Measurements from ENCODE around the gene TNS1.

DNA sequence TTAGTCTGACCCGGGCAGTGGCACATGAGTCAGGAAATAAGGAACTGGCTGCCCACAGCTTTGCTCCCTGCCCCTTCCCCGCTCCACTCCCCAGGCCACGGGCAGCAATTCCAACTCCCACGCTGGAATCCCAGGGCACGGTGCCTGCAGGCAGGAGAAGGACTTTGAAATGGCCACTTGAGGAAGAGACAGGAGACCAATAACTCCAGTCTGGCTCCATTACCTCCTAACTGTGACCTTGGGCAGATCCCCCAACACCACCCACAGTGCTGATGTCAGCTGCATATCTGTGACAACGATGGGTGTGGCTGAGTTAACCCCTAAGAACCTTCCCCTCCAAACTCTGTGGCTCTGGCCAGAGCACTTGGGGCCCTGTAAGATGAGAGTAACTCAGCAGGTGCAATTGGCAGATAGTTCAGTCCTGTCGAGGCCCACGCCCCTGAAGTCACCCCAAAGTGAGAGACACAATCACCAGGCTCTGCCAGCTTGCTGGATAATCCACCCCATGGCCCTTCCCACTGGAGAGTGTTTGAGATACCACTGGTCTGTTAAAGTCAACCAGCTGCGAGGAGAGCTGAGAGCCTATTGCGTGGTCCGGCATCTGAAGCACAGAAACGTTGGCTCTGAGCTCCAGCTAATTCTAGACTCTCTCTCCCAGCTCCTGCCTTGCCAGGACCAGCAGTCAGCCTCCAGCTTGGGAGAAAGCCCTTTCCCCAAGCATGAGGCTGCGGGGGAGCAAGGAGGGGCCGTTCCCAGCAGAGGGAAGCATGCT is 175.2 kb downstream of the TNS1 start:
- no peak for TF ChIP-seq BHLHE40 (IDR thresholded peaks at IDR 0.05; ENCODE audit: low read length)
- no peak for TF ChIP-seq KAT2B (IDR thresholded peaks at IDR 0.05; ENCODE audit: low read depth, low read length)
- TF ChIP-seq, protein P1, sequence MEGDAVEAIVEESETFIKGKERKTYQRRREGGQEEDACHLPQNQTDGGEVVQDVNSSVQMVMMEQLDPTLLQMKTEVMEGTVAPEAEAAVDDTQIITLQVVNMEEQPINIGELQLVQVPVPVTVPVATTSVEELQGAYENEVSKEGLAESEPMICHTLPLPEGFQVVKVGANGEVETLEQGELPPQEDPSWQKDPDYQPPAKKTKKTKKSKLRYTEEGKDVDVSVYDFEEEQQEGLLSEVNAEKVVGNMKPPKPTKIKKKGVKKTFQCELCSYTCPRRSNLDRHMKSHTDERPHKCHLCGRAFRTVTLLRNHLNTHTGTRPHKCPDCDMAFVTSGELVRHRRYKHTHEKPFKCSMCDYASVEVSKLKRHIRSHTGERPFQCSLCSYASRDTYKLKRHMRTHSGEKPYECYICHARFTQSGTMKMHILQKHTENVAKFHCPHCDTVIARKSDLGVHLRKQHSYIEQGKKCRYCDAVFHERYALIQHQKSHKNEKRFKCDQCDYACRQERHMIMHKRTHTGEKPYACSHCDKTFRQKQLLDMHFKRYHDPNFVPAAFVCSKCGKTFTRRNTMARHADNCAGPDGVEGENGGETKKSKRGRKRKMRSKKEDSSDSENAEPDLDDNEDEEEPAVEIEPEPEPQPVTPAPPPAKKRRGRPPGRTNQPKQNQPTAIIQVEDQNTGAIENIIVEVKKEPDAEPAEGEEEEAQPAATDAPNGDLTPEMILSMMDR (IDR thresholded peaks at IDR 0.05 in 2 of 3, conservative IDR thresholded peaks at IDR 0.05 in 1 of 3; ENCODE audit: insufficient read depth in 2 of 3, low read depth in 1 of 3, low read length in 3 of 3): no peak
- TF ChIP-seq PTRF (tag; IDR thresholded peaks at IDR 0.05): no peak
- TF ChIP-seq, protein P2, sequence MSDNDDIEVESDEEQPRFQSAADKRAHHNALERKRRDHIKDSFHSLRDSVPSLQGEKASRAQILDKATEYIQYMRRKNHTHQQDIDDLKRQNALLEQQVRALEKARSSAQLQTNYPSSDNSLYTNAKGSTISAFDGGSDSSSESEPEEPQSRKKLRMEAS (CRISPR knock-in tag; IDR thresholded peaks at IDR 0.05): no peak

Measured in K562 (cell line).